DOHH2 (cell line): Measurements from ENCODE around the gene EIF2B1.

ENCODE experiments used
- EZH2phosphoT487 ChIP-seq: fragments of 200-600 bp; sonication (generic); IDR thresholded peaks from 2 replicates; pipeline ENCODE4 v1.6.1; 2017; ENCODE audit warnings: borderline replicate concordance, mild to moderate bottlenecking, antibody characterized with exemption, low read length, moderate library complexity, mixed read lengths
- TF ChIP-seq, protein P1 (sequence below): fragments of 200-600 bp; sonication (generic); IDR thresholded peaks from one replicate; pipeline ENCODE4 v1.5.1; 2014; ENCODE audit warnings: antibody characterized with exemption, mild to moderate bottlenecking, low read depth, low read length; ENCODE audit not compliant: poor library complexity, severe bottlenecking

DNA sequence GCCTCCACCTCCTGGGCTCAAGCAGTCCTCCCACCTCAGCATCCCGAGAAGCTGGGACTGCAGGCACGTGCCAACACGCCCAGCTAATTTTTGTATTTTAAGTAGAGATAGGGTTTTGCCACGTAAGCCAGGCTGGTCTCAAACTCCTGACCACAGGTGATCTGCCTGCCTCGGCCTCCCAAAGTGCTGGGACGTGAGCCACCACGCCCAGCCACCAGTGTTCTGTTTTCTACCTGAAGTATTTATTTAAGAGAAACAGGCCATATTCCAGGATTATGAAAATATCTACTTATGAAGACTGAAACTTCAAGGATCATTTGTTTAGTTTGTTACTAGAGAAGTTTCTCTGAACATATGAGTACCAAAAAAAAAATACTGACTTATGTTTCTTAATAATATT, 10.4 kb upstream of the EIF2B1 start:
- TF ChIP-seq, protein P1, sequence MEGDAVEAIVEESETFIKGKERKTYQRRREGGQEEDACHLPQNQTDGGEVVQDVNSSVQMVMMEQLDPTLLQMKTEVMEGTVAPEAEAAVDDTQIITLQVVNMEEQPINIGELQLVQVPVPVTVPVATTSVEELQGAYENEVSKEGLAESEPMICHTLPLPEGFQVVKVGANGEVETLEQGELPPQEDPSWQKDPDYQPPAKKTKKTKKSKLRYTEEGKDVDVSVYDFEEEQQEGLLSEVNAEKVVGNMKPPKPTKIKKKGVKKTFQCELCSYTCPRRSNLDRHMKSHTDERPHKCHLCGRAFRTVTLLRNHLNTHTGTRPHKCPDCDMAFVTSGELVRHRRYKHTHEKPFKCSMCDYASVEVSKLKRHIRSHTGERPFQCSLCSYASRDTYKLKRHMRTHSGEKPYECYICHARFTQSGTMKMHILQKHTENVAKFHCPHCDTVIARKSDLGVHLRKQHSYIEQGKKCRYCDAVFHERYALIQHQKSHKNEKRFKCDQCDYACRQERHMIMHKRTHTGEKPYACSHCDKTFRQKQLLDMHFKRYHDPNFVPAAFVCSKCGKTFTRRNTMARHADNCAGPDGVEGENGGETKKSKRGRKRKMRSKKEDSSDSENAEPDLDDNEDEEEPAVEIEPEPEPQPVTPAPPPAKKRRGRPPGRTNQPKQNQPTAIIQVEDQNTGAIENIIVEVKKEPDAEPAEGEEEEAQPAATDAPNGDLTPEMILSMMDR: no peak
- no peak for TF ChIP-seq EZH2phosphoT487
